ENCODE measurements around the gene KPNA4. TPM values are rescaled to one million over a fixed set of nuclear protein-coding genes. Genes with fewer than 3 reads are reported as not detected.
"Not testable (repeated sequence)": the region's sequence is repeated elsewhere in the genome, so short reads cannot be mapped to it uniquely, and the experiment has no call there.

Gene KPNA4
- total RNA-seq, 1 donor: 46.0 TPM

GRCh38 chr3:160605315-160605714 lies 39.9 kb upstream of the KPNA4 start:
- DNase-seq (ENCODE audit: low read depth): no peak
- no peak for TF ChIP-seq CTCF (IDR thresholded peaks at IDR 0.05; ENCODE audit: insufficient read depth, low read length)
- no peak overlapping the region for H3K4me3 ChIP-seq (ENCODE audit: low read depth, low read length)

GRCh38 chr3:160603845-160604244 lies 38.5 kb upstream of the KPNA4 start:
- DNase-seq (ENCODE audit: low read depth); H3K4me3 ChIP-seq (ENCODE audit: low read depth, low read length): not testable (repeated sequence)

- DNase-seq (ENCODE audit: low read depth): no peak
- no peak overlapping the region for H3K4me3 ChIP-seq (ENCODE audit: low read depth, low read length)
- no peak for TF ChIP-seq CTCF (IDR thresholded peaks at IDR 0.05; ENCODE audit: insufficient read depth, low read length)
Measured at GRCh38 chr3:160602259-160602658, 36.9 kb upstream of the KPNA4 start.

- TF ChIP-seq CTCF (IDR thresholded peaks at IDR 0.05; ENCODE audit: insufficient read depth, low read length): no peak
- no peak for DNase-seq (ENCODE audit: low read depth)
- no peak overlapping the region for H3K4me3 ChIP-seq (ENCODE audit: low read depth, low read length)
Measured at GRCh38 chr3:160601288-160601687, 35.9 kb upstream of the KPNA4 start.

GRCh38 chr3:160598865-160599264 lies 33.5 kb upstream of the KPNA4 start:
- DNase-seq (ENCODE audit: low read depth): no peak
- no peak for TF ChIP-seq CTCF (IDR thresholded peaks at IDR 0.05; ENCODE audit: insufficient read depth, low read length)

GRCh38 chr3:160588023-160588422 lies 22.7 kb upstream of the KPNA4 start:
- no peak for TF ChIP-seq CTCF (IDR thresholded peaks at IDR 0.05; ENCODE audit: insufficient read depth, low read length)
- H3K4me3 ChIP-seq (ENCODE audit: low read depth, low read length): no peak overlapping the region
- DNase-seq (ENCODE audit: low read depth): no peak

More at GRCh38 chr3:160598865-160599264, 33.5 kb upstream of the KPNA4 start:
- H3K4me3 ChIP-seq (ENCODE audit: low read depth, low read length): no peak overlapping the region

- no peak for DNase-seq (ENCODE audit: low read depth)
- H3K4me3 ChIP-seq (ENCODE audit: low read depth, low read length): no peak overlapping the region
- no peak for TF ChIP-seq CTCF (IDR thresholded peaks at IDR 0.05; ENCODE audit: insufficient read depth, low read length)
Measured at GRCh38 chr3:160587105-160587504, 21.7 kb upstream of the KPNA4 start.

All from fibroblast of the aortic adventitia (primary cell).